Kidney (tissue), 14 donors: ENCODE data around the gene TNFSF9. TPM values are rescaled to one million over a fixed set of nuclear protein-coding genes. Genes with fewer than 3 reads are reported as not detected.
A peak's percentile ranks its signal among the peaks of the same experiment; 100 is the strongest.
"Not testable (repeated sequence)": the region's sequence is repeated elsewhere in the genome, so short reads cannot be mapped to it uniquely, and the experiment has no call there.

ENCODE experiments used
- DNase-seq, 5 donors: peaks; one replicate each; pipeline ENCODE4 v3.0.0-alpha.2; 2013 to 2020
- FAIRE-seq: peaks from 2 replicates; lab custom pipeline; 2012; peaks lifted over from hg19 to GRCh38; lab: Jason Lieb, UNC
- H3K27ac ChIP-seq, 2 donors: one replicate each; pipeline ENCODE4 v1.7.0; 2013; ENCODE audit warnings: low read depth in 2 of 2, low read length in 2 of 2, inconsistent platforms in 1 of 2
- H3K27me3 ChIP-seq: one replicate; pipeline ENCODE4 v1.7.1; 2013; ENCODE audit warnings: low read length, inconsistent platforms; ENCODE audit not compliant: control insufficient read depth, insufficient read depth
- H3K36me3 ChIP-seq, 3 donors: one replicate each; pipeline versions ENCODE4 v1.7.0 to v1.7.1; 2013; ENCODE audit warnings: low read length in 3 of 3, control low read depth in 1 of 3, inconsistent platforms in 1 of 3; ENCODE audit not compliant: insufficient read depth in 3 of 3, control insufficient read depth in 2 of 3
- H3K4me1 ChIP-seq, 3 donors: one replicate each; pipeline versions ENCODE4 v1.7.0 to v1.7.1; 2013; ENCODE audit warnings: low read length in 3 of 3, inconsistent platforms in 1 of 3, low read depth in 1 of 3; ENCODE audit not compliant: control insufficient read depth in 2 of 3, insufficient read depth in 2 of 3
- H3K4me3 ChIP-seq, 3 donors: one replicate each; pipeline versions ENCODE4 v1.7.0 to v1.8.1; 2013; ENCODE audit warnings: low read length in 3 of 3, control low read depth in 1 of 3, inconsistent platforms in 1 of 3
- H3K9ac ChIP-seq, 3 donors: one replicate each; pipeline versions ENCODE4 v1.7.0 to v1.7.1; 2013; ENCODE audit warnings: low read length in 3 of 3, control low read depth in 1 of 3, inconsistent platforms in 1 of 3
- H3K9me3 ChIP-seq, 3 donors: one replicate each; pipeline versions ENCODE4 v1.7.0 to v1.7.1; 2013; ENCODE audit warnings: low read length in 3 of 3, control low read depth in 1 of 3, inconsistent platforms in 1 of 3; ENCODE audit not compliant: control insufficient read depth in 2 of 3, insufficient read depth in 1 of 3
- intact Hi-C: fragments of 100-400 bp; cut with DNase I; formaldehyde crosslinking; loops from one replicate; pipeline ENCODE4 v1.11.1; 2022
- polyA plus RNA-seq: library from polyadenylated mRNA; stranded (reverse); fragments of 350-450 nt; fragmentation: Illumina TruSeq; extraction: RNeasy Lipid Tissue Mini Kit (QIAGEN cat#74804); gene quantifications from one replicate; pipeline ENCODE4 v1.2.3, GENCODE V29; 2014; ENCODE audit warnings: low read depth, low replicate concordance; ENCODE audit not compliant: insufficient read depth
- total RNA-seq: library from RNA; stranded (reverse); fragmentation: NEBNext Ultra II Directional; extraction: Animal tissue kit (Norgen Biotek cat#: 25700); gene quantifications from one replicate; pipeline ENCODE4 v1.2.1, GENCODE V29; 2021
- TF ChIP-seq, protein P1 (sequence below): IDR thresholded peaks from 3 replicates; pipeline ENCODE4 v1.5.1; 2012; ENCODE audit warnings: mild to moderate bottlenecking, moderate library complexity, borderline replicate concordance; ENCODE audit not compliant: insufficient read depth; ENCODE audit errors: extremely low read depth
- donor health status: control.
- donor health status: control.
- donor health status: control.
- donor health status: control.
- donor health status: control.
- donor health status: DM: yes; HTN: yes; CAD: no.
- donor health status: Normal renal cell carcinoma (clear cell type).

The TNFSF9 gene
- total and polyA plus RNA-seq, 2 donors from 2014 or later, result 0.62 to 1.1 TPM

DNA sequence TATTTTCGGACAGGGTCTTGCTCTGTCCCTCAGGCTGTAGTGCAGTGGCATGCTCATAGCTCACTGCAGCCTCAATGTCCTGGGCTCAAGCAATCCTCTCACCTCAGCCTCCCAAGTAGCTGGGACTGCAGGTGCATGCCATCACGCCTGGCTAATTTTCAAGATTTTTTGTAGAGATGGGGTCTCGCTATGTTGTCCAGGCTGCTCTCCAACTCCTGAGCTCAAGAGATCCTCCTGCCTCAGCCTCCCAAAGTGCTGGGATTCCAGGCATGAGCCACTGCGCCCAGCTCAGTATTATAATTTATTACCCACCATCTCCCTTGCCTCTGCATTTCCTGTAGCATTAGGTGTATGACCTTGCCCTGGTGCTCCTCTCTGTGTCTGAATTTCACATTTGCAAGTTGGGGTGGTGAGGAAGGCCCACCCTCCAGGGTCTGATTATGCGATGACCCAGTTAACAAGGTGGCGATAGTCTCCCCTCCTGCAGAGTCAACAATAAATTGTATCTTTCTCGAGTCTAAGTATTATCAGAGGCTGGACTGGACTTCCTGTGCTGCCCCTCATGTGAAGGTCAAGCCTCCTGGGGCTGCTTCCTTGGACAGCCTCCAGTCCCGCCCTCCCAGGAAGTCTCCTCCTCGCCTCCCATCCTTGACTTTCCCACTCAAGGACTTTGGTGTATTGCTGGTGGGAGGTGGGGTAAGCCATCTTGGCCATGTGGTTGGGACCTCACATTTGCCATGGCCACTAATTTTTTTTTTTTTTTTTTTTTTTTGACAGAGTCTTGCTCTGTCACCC lies 27.2 kb upstream of the TNFSF9 start:
- DNase-seq (no peak), FAIRE-seq (no peak)
- TF ChIP-seq, protein P1, sequence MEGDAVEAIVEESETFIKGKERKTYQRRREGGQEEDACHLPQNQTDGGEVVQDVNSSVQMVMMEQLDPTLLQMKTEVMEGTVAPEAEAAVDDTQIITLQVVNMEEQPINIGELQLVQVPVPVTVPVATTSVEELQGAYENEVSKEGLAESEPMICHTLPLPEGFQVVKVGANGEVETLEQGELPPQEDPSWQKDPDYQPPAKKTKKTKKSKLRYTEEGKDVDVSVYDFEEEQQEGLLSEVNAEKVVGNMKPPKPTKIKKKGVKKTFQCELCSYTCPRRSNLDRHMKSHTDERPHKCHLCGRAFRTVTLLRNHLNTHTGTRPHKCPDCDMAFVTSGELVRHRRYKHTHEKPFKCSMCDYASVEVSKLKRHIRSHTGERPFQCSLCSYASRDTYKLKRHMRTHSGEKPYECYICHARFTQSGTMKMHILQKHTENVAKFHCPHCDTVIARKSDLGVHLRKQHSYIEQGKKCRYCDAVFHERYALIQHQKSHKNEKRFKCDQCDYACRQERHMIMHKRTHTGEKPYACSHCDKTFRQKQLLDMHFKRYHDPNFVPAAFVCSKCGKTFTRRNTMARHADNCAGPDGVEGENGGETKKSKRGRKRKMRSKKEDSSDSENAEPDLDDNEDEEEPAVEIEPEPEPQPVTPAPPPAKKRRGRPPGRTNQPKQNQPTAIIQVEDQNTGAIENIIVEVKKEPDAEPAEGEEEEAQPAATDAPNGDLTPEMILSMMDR, result no peak
- Histone ChIP-seq H3K27me3 (peaks cover 3% of the 10 kb centered on the region), H3K27ac (no peak overlapping the region), H3K9me3 (no peaks in the 10 kb centered on the region), H3K36me3 (no peaks in the 10 kb centered on the region), H3K4me1 (no peaks in the 10 kb centered on the region), H3K9ac (no peak overlapping the region), H3K4me3 (no peak overlapping the region)
- intact Hi-C loops, result no loop called here

DNA sequence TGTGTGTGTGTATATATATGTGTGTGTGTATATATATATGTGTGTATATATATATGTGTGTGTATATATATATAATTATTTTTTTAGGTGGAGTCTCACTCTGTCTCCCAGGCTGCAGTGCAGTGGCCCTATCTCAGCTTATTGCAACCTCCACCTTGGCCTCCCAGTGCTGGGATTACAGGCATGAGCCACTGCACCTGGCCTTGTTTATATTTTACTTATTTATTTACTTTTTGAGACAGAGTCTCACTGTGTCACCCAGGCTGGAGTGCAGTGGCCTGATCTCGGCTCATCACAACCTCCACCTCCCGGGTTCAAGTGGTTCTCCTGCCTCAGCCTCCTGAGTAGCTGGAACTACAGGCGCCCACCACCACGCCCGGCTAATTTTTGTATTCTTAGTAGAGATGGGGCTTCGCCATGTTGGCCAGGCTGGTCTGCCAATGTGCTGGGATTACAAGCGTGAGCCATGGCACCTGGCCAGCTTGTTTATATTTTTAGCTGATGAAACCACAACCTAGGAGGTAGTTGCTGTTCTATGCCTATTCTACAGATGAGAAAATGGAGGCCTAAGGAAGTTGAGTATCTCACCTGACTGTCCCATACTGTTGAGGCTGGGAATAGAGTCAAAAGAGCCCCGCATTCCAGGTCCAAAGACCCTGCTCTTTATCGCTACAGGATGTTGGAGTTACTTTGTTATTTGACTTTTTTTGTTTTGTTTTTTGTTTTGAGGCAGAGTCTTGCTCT lies 22.6 kb upstream of the TNFSF9 start:
- H3K9ac ChIP-seq, H3K36me3 ChIP-seq, H3K9me3 ChIP-seq, H3K27ac ChIP-seq, H3K27me3 ChIP-seq, H3K4me1 ChIP-seq, FAIRE-seq, DNase-seq, intact Hi-C loops, H3K4me3 ChIP-seq: not testable (repeated sequence)

DNA sequence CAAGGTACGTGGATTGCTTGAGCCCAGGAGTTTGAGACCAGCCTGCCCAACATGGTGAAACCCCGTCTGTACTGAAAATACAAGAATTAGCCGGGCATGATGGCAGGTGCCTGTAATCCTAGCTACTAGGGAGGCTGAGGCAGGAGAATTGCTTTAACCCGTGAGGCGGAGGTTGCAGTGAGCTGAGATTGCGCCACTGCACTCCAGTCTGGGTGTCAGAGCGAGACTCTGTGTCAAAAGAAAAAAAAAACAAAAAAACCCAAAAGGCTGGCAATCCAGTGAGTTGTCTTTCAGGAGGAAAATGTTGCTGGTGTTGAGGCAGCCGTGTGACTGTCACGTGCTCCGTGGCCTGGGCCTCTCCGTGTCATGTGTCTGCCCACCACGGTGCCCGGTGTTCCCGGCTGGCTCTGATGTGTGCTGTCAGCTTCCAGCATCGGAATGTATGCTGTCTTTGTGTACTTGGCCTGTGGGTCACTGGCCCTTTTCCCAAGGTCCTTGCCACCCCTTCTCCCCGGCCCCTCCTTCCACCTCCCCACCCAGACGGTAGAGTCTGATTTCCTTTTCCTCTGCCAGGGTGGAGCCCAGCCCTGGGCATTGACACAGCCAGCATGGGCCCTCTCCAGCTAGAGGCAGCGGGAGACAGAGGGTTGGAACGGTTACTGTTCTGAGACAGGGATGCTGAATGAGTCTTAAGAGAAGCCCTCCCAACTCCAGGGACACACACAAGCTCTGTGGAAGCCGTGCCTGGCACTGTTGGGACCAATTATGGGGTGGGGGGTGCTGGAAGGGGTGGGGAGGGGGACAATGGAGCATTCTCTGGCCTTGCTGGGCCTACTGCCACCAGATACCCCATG lies 21.5 kb upstream of the TNFSF9 start:
- Histone ChIP-seq H3K9me3 (no peaks in the 10 kb centered on the region), H3K36me3 (no peaks in the 10 kb centered on the region), H3K9ac (no peak overlapping the region), H3K4me1 (no peaks in the 10 kb centered on the region), H3K27me3 (no peaks in the 10 kb centered on the region), H3K27ac (no peak overlapping the region), H3K4me3 (no peak overlapping the region)
- FAIRE-seq (no peak), DNase-seq (peak in 1 of 5 donors; percentile 81)
- intact Hi-C loops, result no loop called here
- TF ChIP-seq, protein P1, result no peak
